DMS153 (cell line): ENCODE results near the gene GEMIN4.

ENCODE experiments used
- DNase-seq: peaks from one replicate; lab custom pipeline; 2025; lab: John Stamatoyannopoulos, UW

Gene GEMIN4

GRCh38 chr17:742147-742793, 9.8 kb downstream of the GEMIN4 start:
- DNase-seq, result no peak

- DNase-seq, result no peak
These were observed 11.6 kb downstream of the GEMIN4 start for GRCh38 chr17:740240-741017.

DNA sequence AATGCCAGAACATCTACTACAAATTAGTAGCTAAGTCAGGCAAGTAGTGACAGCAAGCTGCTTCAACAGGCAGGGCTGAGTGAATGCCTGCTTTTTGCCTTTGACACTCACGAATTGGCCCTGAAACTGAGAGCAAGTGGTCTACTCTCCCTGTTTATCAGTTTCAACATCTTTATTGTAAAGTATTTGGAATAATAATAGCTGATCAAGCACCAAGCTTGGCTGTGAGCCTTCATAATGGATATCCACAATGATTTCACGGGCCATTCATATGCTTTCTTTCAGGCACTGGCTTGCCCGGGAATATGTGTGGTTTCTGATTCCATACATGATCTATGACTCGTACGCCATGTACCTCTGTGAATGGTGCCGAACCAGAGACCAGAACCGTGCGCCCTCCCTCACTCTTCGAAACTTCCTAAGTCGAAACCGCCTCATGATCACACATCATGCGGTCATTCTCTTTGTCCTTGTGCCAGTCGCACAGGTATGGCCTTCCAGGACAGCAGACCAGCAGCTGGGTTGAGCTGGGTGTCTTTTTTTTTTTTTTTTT, 14.4 kb downstream of the GEMIN4 start:
- no peak for DNase-seq

GRCh38 chr17:733743-734142, 18.3 kb downstream of the GEMIN4 start:
- DNase-seq, result no peak

DNA sequence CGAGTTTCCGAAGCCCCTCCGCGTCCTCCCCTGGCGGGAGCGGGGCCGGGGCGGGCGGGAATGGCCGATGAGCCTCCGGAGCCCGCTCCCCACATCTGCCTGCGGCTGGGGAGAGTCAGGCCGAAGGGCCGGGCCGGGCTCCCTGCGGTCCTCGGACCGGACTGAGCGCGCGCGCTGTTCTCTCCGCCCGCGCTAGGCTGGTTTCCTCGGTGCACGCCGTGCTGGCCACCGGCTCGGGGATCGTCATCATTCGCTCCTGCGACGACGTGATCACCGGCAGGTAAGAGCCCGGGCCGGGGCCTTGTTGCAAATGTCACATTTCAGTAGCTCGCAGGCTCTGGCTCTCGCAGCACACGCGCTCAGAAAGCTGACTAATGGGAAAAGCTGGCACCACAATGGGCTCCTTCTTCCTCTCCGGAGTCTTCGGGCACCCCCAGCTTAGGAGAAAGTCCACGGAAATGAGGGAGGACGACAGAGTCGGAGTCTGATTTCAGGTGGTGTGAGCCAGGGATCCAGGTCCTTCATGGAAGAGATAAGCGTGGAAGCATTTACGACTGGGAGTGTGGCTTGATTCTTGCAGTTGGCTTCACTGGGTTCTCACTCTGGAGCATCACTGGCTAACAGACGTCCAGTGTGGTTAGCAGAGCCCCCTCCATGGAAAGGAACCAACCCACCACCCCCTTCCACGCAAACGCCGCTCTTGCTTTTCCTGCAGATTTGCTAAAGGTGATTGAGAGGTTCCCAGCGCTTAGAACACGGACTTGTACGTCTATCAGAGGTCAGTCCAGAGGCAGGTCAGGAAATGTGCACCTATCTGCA, 19.0 kb downstream of the GEMIN4 start:
- DNase-seq, result no peak

- no peak for DNase-seq
These were observed 19.8 kb downstream of the GEMIN4 start, which contains the start of gene TLCD3A for GRCh38 chr17:732067-732901. TSS of gene TLCD3A (plus strand) at chr17:732596. CDS start at chr17:732648, 52 bp downstream.

DNA sequence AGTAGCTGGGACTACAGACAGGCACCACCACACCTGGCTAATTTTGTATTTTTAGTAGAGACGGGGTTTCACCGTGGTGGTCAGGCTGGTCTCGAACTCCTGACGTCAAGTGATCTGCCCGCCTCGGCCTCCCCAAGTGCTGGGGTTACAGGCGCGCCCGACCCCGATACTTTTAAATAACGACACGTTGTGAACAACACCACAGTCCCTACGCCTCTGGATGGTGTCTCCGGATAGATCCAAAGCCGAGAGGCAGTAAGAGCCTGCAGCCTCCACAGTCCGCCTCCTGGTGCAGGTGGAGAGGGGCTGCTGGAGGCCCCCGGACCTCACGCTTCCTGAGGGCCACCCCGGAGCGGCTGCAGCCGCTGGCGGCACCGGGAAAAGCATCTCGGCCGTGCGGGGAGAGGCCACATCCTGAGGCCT, 20.4 kb downstream of the GEMIN4 start:
- DNase-seq, result no peak

- no peak for DNase-seq
These were observed 23.2 kb downstream of the GEMIN4 start for GRCh38 chr17:728911-729310.

GRCh38 chr17:726271-726919, 25.7 kb downstream of the GEMIN4 start:
- DNase-seq, result no peak

GRCh38 chr17:725746-726145, 26.3 kb downstream of the GEMIN4 start:
- no peak for DNase-seq

GRCh38 chr17:725084-725483, 27.0 kb downstream of the GEMIN4 start:
- DNase-seq, result no peak

DNA sequence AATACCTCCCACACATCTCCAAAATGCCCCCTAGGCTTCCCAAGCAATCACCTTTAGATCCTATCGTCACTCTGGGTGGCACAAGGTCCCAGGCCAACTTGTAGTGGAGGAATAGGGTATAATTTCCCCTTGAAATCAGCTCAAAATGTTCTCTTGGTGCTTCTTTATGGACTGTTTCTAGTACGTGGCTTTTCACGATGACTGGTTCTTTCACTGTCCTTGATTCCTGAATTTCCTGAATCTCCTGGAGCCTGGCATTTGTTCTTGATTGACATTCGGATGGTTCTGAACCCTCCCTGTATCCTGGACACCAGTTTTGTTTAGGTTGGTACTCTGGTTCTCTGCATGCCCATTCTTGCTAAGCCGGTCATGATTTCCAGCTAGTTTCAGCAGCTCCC, 30.5 kb downstream of the GEMIN4 start:
- no peak for DNase-seq

GRCh38 chr17:720706-721539, 31.1 kb downstream of the GEMIN4 start:
- no peak for DNase-seq

- no peak for DNase-seq
These were observed 34.0 kb downstream of the GEMIN4 start for GRCh38 chr17:718075-718474.

DNA sequence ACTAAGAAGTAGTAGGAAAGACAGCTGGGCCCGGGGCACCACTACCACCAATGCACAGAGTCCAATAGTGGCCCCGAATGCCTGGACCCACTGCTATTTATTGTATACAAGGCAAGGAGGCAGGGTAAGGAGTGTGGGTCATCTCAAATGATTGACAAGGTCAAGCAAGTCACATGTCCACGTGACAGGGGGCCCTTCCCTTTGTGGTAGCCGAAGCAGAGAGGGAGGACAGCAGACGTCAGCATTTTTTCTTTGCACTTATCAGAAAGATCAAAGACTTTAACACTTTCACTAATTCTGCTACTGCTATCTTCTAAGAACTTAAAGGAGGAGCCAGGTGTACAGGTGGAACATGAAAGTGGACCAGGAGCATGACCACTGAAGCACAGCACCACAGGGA, 43.9 kb downstream of the GEMIN4 start:
- DNase-seq, result no peak

- DNase-seq, result no peak
These were observed 46.2 kb downstream of the GEMIN4 start for GRCh38 chr17:705863-706262.

- no peak for DNase-seq
These were observed 47.1 kb downstream of the GEMIN4 start for GRCh38 chr17:705011-705410.

DNA sequence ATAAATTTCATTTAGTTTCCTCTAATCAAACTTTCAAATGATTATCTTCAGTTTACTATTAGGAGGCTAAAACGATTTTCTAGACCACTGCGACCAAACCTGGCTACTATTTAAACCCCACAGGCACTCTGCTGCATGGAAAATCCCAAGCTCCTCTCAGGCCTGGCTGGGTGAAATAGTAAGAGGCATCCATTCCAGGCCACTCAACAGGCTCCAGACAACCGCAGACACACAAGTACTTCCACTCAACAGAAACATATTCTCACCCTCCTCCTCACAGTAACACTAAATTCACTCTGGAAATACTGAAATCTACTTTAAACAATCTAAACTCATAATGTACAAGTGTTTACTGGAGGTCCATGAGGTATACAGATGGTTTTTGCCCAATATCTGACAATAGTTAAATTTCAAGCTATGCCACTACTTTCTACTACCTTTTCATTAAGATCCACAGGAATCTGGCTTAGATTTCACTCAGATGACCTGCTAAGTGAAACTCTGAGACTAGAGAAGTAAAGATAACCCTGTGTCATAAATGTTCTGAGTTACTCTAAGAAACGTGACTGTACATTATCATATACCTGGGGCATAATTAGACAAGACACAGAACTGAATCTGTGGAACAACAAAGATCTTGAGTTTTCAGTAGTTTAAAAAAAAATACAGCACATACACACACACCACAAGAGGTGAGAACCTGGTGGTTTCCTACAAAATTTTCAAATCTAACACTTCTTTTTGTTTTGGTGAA, 47.8 kb downstream of the GEMIN4 start:
- DNase-seq, result no peak
